Measurements from ENCODE around the gene TKT. TPM values are rescaled to one million over a fixed set of nuclear protein-coding genes. Genes with fewer than 3 reads are reported as not detected.

The TKT gene
- polyA plus RNA-seq, 1 donor from 2014 or later: 194 TPM

- H3K9me2 ChIP-seq (ENCODE audit: insufficient read depth, low read length): no peaks in the 10 kb centered on the region
- no peak overlapping the region for H3K27ac ChIP-seq (ENCODE audit: low read length)
- H3K36me3 ChIP-seq (ENCODE audit: insufficient read depth, low read length): no peaks in the 10 kb centered on the region
- H3K9ac ChIP-seq (ENCODE audit: low read length): no peak overlapping the region
- H2AFZ ChIP-seq (ENCODE audit: low read depth, low read length): no peak overlapping the region
- H3K79me2 ChIP-seq (replicated peaks; ENCODE audit: insufficient read depth, low read length): no peaks in the 10 kb centered on the region
- no peak overlapping the region for H3K4me2 ChIP-seq (ENCODE audit: low read length)
- H3K4me3 ChIP-seq (ENCODE audit: low read length): no peak overlapping the region
- no peaks in the 10 kb centered on the region for H3K9me3 ChIP-seq (ENCODE audit: low read length)
- no peaks in the 10 kb centered on the region for H3F3A ChIP-seq (ENCODE audit: insufficient read depth, low read length, poor library complexity, severe bottlenecking)
- H3K27me3 ChIP-seq (ENCODE audit: insufficient read depth, low read depth, low read length): no peaks in the 10 kb centered on the region
- H4K20me1 ChIP-seq (ENCODE audit: insufficient read depth): no peaks in the 10 kb centered on the region
- TF ChIP-seq REST (IDR thresholded peaks at IDR 0.05; ENCODE audit: borderline replicate concordance) (no peak), RAD21 (conservative IDR thresholded peaks at IDR 0.05) (no peak), SMC3 (conservative IDR thresholded peaks at IDR 0.05; ENCODE audit: poor library complexity) (no peak), TAF1 (IDR thresholded peaks at IDR 0.05; ENCODE audit: low read depth) (no peak), CTCF (IDR thresholded peaks at IDR 0.05; ENCODE audit: poor library complexity, severe bottlenecking) (no peak), MXI1 (conservative IDR thresholded peaks at IDR 0.05; ENCODE audit: poor library complexity, severe bottlenecking) (no peak), EZH2 (IDR thresholded peaks at IDR 0.05; ENCODE audit: borderline replicate concordance, insufficient read depth, low read length, poor library complexity, severe bottlenecking) (no peak), POLR2AphosphoS5 (IDR thresholded peaks at IDR 0.05) (no peak), EP300 (conservative IDR thresholded peaks at IDR 0.05; ENCODE audit: poor library complexity, severe bottlenecking) (no peak)
Measured at GRCh38 chr3:53234130-53234840, 21.5 kb downstream of the TKT start.

DNA sequence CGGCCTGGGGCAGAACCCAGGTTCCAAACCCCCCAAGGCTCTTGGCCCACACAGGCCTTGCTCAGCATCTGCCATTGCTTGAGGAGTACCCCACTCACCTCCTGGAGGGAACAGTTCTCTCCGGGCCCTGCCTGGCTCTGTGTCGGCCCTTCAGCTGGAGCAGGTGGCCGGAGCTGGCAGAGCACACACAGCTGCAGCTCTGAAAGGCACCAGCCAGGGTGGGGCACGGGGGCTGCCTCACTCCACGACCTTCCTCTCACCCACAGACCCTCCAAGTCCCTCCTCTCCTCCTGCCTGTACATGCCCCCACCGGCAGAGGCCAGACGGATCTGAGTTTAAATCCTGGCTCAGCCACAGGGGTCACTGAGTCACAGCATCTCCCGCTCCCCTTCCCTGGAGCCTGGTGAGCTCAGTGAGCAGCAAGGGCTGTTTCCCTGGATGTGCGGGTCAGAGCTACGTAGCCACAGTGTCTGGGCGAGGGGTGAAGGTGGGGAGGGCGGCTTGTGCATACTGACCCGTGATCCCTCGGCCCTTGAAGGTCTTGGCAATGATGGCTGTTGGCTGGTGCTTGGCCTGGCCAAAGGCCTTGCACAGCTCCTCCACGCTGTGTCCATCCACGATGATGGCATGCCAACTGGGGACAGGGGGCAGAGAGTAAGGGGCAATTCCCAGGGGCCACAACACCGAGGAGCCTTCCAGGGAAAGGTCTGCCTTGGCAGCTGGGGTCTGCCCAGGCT, 23.0 kb downstream of the TKT start:
- Histone ChIP-seq H3K9me2 (ENCODE audit: insufficient read depth, low read length) (no peaks in the 10 kb centered on the region), H2AFZ (ENCODE audit: low read depth, low read length) (no peak overlapping the region), H3K27ac (ENCODE audit: low read length) (no peak overlapping the region), H3K4me2 (ENCODE audit: low read length) (no peak overlapping the region), H3F3A (ENCODE audit: insufficient read depth, low read length, poor library complexity, severe bottlenecking) (no peaks in the 10 kb centered on the region), H4K20me1 (ENCODE audit: insufficient read depth) (no peaks in the 10 kb centered on the region), H3K36me3 (ENCODE audit: insufficient read depth, low read length) (no peaks in the 10 kb centered on the region), H3K9ac (ENCODE audit: low read length) (no peak overlapping the region), H3K4me3 (ENCODE audit: low read length) (no peak overlapping the region), H3K9me3 (ENCODE audit: low read length) (no peaks in the 10 kb centered on the region), H3K27me3 (ENCODE audit: insufficient read depth, low read depth, low read length) (no peaks in the 10 kb centered on the region), H3K79me2 (replicated peaks; ENCODE audit: insufficient read depth, low read length) (no peaks in the 10 kb centered on the region)
- no peak for TF ChIP-seq EZH2 (IDR thresholded peaks at IDR 0.05; ENCODE audit: borderline replicate concordance, insufficient read depth, low read length, poor library complexity, severe bottlenecking)
- TF ChIP-seq POLR2AphosphoS5 (IDR thresholded peaks at IDR 0.05): no peak
- no peak for TF ChIP-seq REST (IDR thresholded peaks at IDR 0.05; ENCODE audit: borderline replicate concordance)
- no peak for TF ChIP-seq RAD21 (conservative IDR thresholded peaks at IDR 0.05)
- no peak for TF ChIP-seq EP300 (conservative IDR thresholded peaks at IDR 0.05; ENCODE audit: poor library complexity, severe bottlenecking)
- TF ChIP-seq MXI1 (conservative IDR thresholded peaks at IDR 0.05; ENCODE audit: poor library complexity, severe bottlenecking): no peak
- no peak for TF ChIP-seq SMC3 (conservative IDR thresholded peaks at IDR 0.05; ENCODE audit: poor library complexity)
- TF ChIP-seq CTCF (IDR thresholded peaks at IDR 0.05; ENCODE audit: poor library complexity, severe bottlenecking): no peak
- no peak for TF ChIP-seq TAF1 (IDR thresholded peaks at IDR 0.05; ENCODE audit: low read depth)

All from neural cell (in vitro differentiated cells).